NCI-H2107 treated with DMSO at 0.1 percent for 48 hours (cell line): ENCODE results near the gene WNT3.
A peak's percentile ranks its signal among the peaks of the same experiment; 100 is the strongest.

Experiments used
- DNase-seq: peaks from one replicate; lab custom pipeline; 2025; ENCODE audit not compliant: unreplicated experiment; lab: John Stamatoyannopoulos, UW

WNT3 gene

DNA sequence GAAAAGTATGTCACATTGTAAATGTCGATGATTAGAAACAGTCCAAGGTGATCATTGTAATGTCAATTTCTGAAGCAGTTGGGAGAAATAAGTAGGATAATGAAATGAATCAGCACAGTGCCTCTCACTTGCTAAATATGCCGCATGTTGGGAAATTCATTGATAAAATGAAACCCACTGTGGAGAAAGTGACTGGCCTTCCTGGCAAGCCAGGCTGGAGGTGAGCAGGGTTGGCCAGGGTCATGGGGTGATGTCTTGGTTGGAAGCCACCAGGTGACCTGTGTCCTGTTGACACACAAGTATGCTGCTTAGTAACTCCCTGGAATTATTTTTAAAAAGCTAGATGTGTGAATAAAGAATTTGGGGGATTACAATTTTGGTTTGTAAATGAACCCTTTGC lies 18.0 kb upstream of the WNT3 start:
- no peak for DNase-seq

DNA sequence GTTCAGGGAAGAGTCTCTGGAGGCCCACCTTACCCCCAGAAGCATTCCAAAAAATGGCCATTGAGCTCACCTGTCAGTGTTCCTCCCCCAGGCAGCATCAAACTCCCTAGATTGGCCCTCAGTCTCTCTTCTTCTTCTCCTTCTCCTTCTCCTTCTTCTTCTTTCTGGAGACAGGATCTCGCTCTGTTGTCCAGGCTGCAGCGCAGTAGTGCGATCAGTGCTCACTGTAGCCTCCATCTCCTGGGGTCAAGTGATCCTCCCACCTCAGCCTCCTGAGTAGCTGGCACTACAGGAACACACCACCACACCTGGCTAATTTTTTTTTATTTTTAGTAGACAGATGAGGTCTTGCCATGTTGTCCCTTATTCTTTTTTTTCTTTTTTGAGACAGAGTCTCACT lies 16.4 kb upstream of the WNT3 start:
- no peak for DNase-seq

GRCh38 chr17:46833840-46834208 lies 15.3 kb upstream of the WNT3 start:
- DNase-seq = no peak

DNA sequence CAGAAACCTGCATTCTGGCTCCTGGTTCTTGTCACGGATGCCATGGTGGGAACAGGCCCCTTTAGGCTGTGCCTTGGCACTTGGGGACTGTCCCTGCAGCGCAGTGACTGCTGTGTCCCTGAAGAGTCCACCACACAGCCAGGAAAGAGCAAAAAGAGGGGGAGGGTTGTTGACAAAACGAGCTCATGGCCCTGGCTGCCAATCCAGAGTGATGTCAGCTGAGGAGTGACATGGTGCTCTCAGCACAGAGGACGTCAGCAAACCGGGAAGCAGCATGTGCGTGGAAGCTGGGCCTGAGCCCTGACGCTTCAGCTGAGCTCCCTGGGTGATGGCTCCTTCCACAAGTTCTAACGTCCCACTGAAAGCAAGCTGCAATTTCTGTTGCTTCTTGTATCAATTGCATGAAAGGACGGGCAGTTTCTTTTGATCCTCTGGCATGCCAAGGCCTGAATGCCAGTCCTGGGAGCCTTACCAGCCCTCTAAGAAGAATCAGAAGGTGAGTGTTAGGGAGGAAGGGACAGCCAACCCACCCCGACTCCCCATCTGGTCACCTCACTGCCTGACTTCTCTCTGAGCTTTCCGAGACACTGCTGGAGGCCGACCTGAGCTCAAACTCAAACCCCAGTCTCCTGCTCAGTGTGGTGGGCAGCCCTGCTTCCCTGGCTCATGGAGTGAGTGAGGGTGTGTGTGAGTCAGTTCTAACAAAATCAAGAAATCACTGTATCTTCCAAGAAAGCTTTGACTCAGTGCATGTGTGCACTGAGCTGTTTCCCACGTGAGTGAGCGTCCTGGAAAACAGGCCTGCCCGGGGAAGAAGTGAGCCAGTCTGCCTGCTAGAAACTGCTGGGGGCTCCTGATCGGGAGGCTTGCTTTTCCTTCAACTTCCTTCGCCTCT lies 14.7 kb upstream of the WNT3 start:
- DNase-seq = no peak

GRCh38 chr17:46832331-46832821 lies 13.9 kb upstream of the WNT3 start:
- no peak for DNase-seq

GRCh38 chr17:46831573-46832330 lies 13.3 kb upstream of the WNT3 start:
- DNase-seq = no peak

GRCh38 chr17:46827274-46827673 lies 8.8 kb upstream of the WNT3 start:
- no peak for DNase-seq

DNA sequence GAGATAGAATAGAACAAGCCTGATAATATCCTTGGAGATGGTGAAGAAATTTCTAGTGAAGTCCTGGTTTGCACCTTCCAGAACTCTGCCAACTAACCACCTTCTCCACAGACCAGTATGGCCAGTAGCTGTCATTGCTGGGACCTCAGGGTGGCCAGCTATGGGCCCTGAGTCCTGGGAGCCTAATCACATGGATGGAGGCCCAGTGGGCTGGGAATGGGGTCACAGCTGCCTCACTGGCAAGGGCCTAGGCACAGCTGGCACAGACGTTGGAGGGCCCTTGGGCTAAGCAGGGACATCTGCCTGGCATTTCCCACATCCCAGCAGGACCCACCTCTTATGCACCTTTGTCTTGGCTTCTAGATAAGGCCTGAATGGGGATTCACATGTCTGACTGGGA lies 7.6 kb upstream of the WNT3 start:
- no peak for DNase-seq

- no peak for DNase-seq
Observed at GRCh38 chr17:46823657-46824056, 5.2 kb upstream of the WNT3 start.

DNA sequence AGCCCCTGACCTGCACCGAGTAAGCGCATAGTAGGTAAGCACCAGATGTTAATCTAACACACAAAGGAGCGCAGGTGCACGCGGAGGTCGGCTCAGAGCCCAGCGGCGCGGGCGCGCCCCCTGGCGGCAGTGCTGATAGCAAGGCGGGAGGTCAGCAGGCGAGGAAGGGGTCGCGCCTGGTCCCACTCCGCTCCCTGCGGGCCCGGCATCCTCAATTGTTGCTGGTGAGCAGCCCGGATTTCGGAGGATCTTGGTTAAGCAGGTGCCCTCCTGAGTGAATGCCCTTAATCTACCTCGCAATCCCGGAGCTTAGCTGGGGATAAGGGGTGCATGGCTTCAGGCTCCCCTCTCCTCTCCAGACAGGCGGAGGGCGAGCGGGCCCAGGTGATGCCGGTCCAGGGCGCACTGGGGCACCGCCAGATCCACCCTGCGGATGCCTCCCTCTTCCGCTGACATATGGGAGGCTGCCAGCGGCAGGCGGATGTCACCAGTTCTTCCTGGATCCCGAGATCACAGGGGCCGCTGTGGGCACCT lies 4.0 kb upstream of the WNT3 start:
- DNase-seq = peak; percentile 26

DNA sequence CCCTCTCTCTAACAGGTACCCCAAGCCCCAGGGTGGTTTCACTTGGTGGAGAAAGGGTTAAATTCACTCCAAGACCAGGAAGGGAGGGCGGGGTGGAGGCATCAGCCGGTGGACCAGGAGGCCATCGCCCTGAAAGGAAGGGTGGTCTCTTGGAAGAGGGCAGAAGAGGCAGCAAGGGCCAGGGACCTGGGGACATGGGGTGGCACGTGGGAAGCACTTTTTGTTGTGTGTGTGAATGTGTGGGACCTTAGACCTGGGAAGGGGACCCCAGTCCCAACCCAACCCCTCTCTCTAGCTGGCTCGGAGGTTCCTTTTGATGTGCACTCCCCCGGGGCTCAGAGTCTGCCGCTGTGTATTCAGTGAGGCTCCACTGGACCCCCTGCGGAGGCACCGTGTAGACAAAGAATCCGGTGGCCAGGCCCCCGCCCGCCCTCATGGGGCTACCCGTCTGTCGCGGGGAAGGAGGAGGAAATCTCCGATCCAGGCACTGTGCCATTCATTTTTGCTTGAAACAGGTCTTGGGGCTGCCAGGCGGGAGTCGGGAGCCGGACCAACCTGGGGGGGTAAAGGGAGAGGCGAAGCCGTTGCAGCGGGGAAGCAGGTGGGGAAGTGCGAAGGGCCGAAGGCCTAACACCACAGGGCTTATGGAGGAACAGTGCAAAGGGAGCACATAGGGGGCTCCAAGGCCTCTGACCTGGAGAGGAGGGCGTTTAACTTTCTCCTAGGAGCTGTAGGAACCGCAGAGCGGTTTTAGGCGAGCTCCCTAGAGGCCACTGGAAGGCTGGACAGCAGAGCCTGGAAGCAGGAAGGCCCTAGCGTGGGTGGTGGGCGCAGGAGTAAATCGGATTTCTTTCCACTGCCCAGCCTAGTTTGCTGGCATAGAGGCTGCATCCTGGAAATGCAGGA lies 3.2 kb upstream of the WNT3 start:
- DNase-seq = no peak

DNA sequence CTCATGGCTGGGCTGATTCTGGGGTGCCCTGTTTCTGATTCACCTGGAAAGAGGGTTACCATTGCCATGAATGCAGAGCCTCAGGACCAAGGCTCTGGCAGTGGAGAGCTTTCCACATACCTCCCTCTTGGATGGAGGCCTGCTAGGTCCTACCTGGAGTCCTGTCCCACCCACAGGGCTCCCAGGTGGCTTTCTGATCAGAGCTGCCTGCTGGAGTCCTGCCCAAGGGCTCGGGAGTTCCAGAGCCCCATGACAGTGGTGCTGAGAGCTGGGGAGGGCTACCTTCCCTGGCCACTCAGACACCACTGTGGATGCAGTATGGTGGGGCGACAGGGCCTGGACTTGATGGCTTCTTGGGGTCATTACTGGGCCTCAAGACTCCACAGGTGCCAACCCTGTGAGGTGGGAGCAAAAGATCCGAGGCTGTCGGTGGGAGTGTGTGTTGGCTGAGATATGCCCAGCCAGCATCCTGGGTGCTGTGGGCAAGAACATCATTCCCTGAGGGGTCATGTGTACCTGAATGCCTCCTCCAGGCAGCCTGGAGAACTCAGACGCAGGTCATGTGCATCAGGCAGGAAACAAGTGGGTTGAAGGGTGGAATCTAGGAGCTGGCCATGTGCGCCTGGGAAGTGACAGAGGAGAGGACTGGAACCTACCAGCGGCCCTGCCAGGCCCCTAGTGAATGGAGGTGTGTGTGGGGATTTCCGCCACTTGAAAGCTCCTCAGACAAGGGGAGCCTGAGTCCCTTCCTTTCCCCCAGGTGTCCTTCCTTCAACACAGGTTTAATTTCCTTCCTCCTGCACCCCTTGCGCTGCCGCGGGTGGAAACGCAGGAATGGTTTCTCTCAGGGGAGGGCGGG lies 2.3 kb upstream of the WNT3 start:
- no peak for DNase-seq

DNA sequence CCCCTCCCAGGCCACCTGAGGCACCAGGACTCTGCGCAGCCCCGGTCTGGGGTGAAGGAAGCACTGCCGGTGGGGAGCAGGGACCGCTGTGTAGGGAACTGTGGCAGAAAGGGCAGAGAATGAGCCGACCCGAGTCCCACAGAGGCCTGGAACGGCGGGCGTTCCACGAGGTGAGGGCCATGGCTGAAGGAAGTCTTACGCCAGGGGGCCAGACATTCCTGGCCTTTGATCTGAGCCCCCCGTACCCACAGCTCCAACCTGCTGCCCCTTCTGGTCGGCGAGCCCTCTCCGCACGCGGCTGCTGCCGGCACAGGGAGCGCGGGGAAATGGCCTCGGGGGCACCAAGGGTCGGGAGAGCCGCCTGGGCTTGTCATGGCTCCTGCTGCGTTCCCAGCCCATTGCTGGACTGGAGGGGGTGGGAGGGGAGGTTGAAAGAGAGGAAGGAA lies 1.4 kb upstream of the WNT3 start:
- no peak for DNase-seq

- DNase-seq = no peak
Observed at GRCh38 chr17:46818929-46819859, 702 bp upstream of the WNT3 start.

DNA sequence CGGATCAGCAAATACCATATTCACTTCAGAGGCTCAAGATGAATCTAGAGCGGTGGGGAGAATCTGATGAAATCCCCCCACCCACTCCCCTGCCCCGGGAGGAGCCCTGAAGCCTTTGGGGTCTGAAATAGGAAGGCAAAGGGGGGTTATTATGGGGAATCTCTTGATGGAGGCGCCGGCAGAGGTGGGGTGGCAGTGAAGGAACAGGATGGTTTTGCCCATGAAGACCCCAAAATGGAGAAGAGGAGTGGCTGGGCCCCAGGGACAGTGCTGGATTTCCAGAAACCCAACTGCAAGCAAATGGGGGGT lies 637 bp downstream of the WNT3 start:
- DNase-seq = no peak

GRCh38 chr17:46817151-46817900 lies 1.2 kb downstream of the WNT3 start:
- DNase-seq = no peak

DNA sequence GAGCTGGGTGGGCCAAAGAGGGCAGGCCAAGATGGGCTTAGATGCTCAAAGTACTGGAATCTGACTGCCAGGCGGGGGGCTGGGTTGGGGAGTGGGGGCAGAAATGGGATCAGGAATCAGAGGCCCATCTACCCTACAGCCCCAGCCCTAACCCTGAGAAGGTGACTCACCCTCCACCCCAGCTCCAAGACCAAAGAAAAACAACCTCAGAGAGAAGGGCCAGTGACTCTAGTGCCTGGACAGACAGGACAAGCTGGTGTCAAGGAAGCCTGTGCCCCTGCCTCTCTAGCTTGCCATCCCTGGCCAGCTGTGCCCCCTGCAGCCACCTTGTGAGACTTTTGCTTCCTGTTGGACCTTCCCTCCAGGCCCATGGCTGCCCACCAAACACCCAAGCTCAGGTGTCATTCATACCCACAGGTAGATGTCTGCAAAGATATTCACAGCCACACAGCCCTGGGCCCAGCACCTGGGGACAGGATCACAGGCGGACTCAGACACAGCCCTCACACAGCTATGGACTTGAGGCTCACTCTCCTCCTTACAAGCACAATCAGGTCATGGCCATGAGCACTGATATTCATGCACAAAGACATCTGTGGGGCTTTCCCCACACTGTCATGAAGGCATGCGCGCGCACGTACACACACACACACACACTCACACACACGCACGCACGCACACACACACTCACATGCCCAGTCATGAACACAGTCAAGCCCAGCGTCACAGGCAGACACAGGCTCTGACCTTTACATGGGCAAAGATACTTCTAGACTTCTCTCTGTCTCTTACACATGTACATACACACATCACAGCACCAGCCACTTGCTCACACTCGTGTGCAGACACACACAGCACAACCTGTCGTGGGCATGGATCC lies 2.8 kb downstream of the WNT3 start:
- DNase-seq = no peak
